Measurements from ENCODE around the gene CAMTA1. TPM values are rescaled to one million over a fixed set of nuclear protein-coding genes. Genes with fewer than 3 reads are reported as not detected.

The CAMTA1 gene
- total RNA-seq, 1 donor from 2014 or later: 77.6 TPM

DNA sequence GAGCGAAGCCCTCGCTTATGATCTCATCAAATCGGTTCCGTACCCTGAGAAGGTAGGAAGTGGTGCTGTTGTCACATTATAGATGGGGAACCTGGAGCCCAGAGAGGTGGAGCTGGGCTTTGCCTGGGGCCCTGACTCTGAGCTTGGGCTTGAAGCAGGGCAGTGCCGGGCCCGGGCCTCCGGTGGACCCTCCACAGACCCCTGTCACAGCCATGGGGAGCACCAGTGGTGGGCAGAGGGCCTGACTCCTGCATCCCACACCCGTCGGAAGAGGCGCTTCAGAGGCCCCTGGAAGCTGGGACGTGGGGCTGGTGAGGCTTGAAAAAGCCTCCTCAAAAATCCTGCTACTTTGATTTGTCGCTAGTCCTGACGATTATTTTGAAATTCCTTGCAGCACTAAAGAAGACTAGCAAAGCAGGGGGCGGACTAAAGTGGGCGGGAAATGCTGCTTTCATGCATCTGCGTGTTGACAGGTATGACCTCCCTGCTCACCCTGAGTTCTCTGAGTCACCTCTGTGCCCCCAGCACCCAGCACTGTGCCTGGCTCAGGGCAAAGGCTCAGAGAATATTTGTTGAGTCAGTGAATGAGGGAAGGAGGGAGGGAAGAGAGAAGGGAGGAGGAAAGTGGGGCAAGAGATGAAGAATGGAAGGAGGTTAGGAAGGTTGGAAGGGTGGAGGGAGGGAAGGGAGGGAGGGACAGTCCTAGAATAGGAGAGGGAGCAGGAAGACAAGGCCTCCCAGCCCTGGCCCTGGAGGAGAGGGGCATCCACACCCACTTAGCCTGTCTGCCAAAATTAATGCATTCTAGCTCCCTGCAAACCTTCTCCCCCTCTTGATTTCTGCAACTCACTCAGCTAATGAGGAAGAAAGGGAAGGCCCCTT lies 723.0 kb downstream of the CAMTA1 start:
- no peaks in the 10 kb centered on the region for H3K4me1 ChIP-seq (ENCODE audit: insufficient read depth, low read length)
- H3K4me2 ChIP-seq (ENCODE audit: low read length): no peak overlapping the region
- DNase-seq (ENCODE audit: low read depth) (no peak), FAIRE-seq (no peak)
- no peak for TF ChIP-seq EZH2 (IDR thresholded peaks at IDR 0.05; ENCODE audit: insufficient read depth, low read length)
- TF ChIP-seq, protein P1, sequence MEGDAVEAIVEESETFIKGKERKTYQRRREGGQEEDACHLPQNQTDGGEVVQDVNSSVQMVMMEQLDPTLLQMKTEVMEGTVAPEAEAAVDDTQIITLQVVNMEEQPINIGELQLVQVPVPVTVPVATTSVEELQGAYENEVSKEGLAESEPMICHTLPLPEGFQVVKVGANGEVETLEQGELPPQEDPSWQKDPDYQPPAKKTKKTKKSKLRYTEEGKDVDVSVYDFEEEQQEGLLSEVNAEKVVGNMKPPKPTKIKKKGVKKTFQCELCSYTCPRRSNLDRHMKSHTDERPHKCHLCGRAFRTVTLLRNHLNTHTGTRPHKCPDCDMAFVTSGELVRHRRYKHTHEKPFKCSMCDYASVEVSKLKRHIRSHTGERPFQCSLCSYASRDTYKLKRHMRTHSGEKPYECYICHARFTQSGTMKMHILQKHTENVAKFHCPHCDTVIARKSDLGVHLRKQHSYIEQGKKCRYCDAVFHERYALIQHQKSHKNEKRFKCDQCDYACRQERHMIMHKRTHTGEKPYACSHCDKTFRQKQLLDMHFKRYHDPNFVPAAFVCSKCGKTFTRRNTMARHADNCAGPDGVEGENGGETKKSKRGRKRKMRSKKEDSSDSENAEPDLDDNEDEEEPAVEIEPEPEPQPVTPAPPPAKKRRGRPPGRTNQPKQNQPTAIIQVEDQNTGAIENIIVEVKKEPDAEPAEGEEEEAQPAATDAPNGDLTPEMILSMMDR (IDR thresholded peaks at IDR 0.05; ENCODE audit: insufficient read depth, low read depth, low read length): no peak
- H3K27ac Mint-ChIP-seq (ENCODE audit: unreplicated experiment): no peak overlapping the region
- no peak overlapping the region for H3K9ac ChIP-seq (ENCODE audit: low read length)
- H3K36me3 Mint-ChIP-seq (ENCODE audit: low read depth, unreplicated experiment): no peaks in the 10 kb centered on the region
- no peak overlapping the region for H3K4me3 ChIP-seq (ENCODE audit: insufficient read depth, low read depth, low read length)
- H3K4me1 Mint-ChIP-seq (ENCODE audit: low read depth, unreplicated experiment): no peaks in the 10 kb centered on the region
- no peak overlapping the region for H3K4me3 Mint-ChIP-seq (ENCODE audit: unreplicated experiment)
- no peaks in the 10 kb centered on the region for H3K27me3 ChIP-seq (ENCODE audit: insufficient read depth, low read length)
- no peaks in the 10 kb centered on the region for H4K20me1 ChIP-seq (ENCODE audit: insufficient read depth, low read length)
- H3K9me3 ChIP-seq (ENCODE audit: insufficient read depth, low read depth, low read length): no peaks in the 10 kb centered on the region
- no peak overlapping the region for H2AFZ ChIP-seq (ENCODE audit: low read depth, low read length)
- no peak overlapping the region for H3K27ac ChIP-seq (ENCODE audit: low read depth, low read length)
- no peaks in the 10 kb centered on the region for H3K9me3 Mint-ChIP-seq (ENCODE audit: unreplicated experiment)
- peaks cover 14% of the 10 kb centered on the region for H3K27me3 Mint-ChIP-seq (ENCODE audit: low read depth, unreplicated experiment)
- no peaks in the 10 kb centered on the region for H3K36me3 ChIP-seq (ENCODE audit: insufficient read depth, low read length)
- no peaks in the 10 kb centered on the region for H3K79me2 ChIP-seq (ENCODE audit: insufficient read depth, low read length)

- Histone ChIP-seq H3K4me2 (ENCODE audit: low read length) (no peak overlapping the region), H3K27me3 (ENCODE audit: insufficient read depth, low read length) (no peaks in the 10 kb centered on the region), H4K20me1 (ENCODE audit: insufficient read depth, low read length) (no peaks in the 10 kb centered on the region), H3K4me3 (ENCODE audit: insufficient read depth, low read depth, low read length) (no peak overlapping the region), H3K9ac (ENCODE audit: low read length) (no peak overlapping the region), H3K9me3 (ENCODE audit: insufficient read depth, low read depth, low read length) (no peaks in the 10 kb centered on the region), H3K79me2 (ENCODE audit: insufficient read depth, low read length) (no peaks in the 10 kb centered on the region), H3K27ac (ENCODE audit: low read depth, low read length) (no peak overlapping the region), H3K4me1 (ENCODE audit: insufficient read depth, low read length) (no peaks in the 10 kb centered on the region), H3K36me3 (ENCODE audit: insufficient read depth, low read length) (no peaks in the 10 kb centered on the region), H2AFZ (ENCODE audit: low read depth, low read length) (no peak overlapping the region)
- DNase-seq (ENCODE audit: low read depth) (no peak), FAIRE-seq (no peak)
- TF ChIP-seq, protein P1 (IDR thresholded peaks at IDR 0.05; ENCODE audit: insufficient read depth, low read depth, low read length): no peak
- no peak for TF ChIP-seq EZH2 (IDR thresholded peaks at IDR 0.05; ENCODE audit: insufficient read depth, low read length)
- Mint-ChIP-seq H3K4me1 (ENCODE audit: low read depth, unreplicated experiment) (no peaks in the 10 kb centered on the region), H3K27me3 (ENCODE audit: low read depth, unreplicated experiment) (peaks cover 16% of the 10 kb centered on the region), H3K4me3 (ENCODE audit: unreplicated experiment) (no peak overlapping the region), H3K36me3 (ENCODE audit: low read depth, unreplicated experiment) (no peaks in the 10 kb centered on the region), H3K9me3 (ENCODE audit: unreplicated experiment) (no peaks in the 10 kb centered on the region), H3K27ac (ENCODE audit: unreplicated experiment) (no peak overlapping the region)
These were observed 723.8 kb downstream of the CAMTA1 start for GRCh38 chr1:7508934-7509519.

- H3K4me3 Mint-ChIP-seq (ENCODE audit: unreplicated experiment): no peak overlapping the region
- no peaks in the 10 kb centered on the region for H3K79me2 ChIP-seq (ENCODE audit: insufficient read depth, low read length)
- no peak for FAIRE-seq
These were observed 724.3 kb downstream of the CAMTA1 start for GRCh38 chr1:7509598-7509997.

More at GRCh38 chr1:7509598-7509997, 724.3 kb downstream of the CAMTA1 start:
- Histone ChIP-seq H3K4me2 (ENCODE audit: low read length) (no peak overlapping the region), H3K27me3 (ENCODE audit: insufficient read depth, low read length) (no peaks in the 10 kb centered on the region), H3K9me3 (ENCODE audit: insufficient read depth, low read depth, low read length) (no peaks in the 10 kb centered on the region), H3K27ac (ENCODE audit: low read depth, low read length) (no peak overlapping the region), H3K4me3 (ENCODE audit: insufficient read depth, low read depth, low read length) (no peak overlapping the region), H3K9ac (ENCODE audit: low read length) (no peak overlapping the region), H2AFZ (ENCODE audit: low read depth, low read length) (no peak overlapping the region), H3K36me3 (ENCODE audit: insufficient read depth, low read length) (no peaks in the 10 kb centered on the region), H4K20me1 (ENCODE audit: insufficient read depth, low read length) (no peaks in the 10 kb centered on the region), H3K4me1 (ENCODE audit: insufficient read depth, low read length) (no peaks in the 10 kb centered on the region)
- TF ChIP-seq, protein P1 (IDR thresholded peaks at IDR 0.05; ENCODE audit: insufficient read depth, low read depth, low read length): no peak
- no peak for TF ChIP-seq EZH2 (IDR thresholded peaks at IDR 0.05; ENCODE audit: insufficient read depth, low read length)
- Mint-ChIP-seq H3K27ac (ENCODE audit: unreplicated experiment) (no peak overlapping the region), H3K36me3 (ENCODE audit: low read depth, unreplicated experiment) (no peaks in the 10 kb centered on the region), H3K4me1 (ENCODE audit: low read depth, unreplicated experiment) (no peaks in the 10 kb centered on the region), H3K27me3 (ENCODE audit: low read depth, unreplicated experiment) (peaks cover 20% of the 10 kb centered on the region), H3K9me3 (ENCODE audit: unreplicated experiment) (no peaks in the 10 kb centered on the region)
- no peak for DNase-seq (ENCODE audit: low read depth)

Measured in astrocyte (in vitro differentiated cells and primary cell).